ENCODE data around the gene USP6.
"Not testable (repeated sequence)": the region's sequence is repeated elsewhere in the genome, so short reads cannot be mapped to it uniquely, and the experiment has no call there.

USP6 gene

GRCh38 chr17:5128905-5129535 lies 13.2 kb downstream of the USP6 start:
- no peak for DNase-seq
- no peaks in the 10 kb centered on the region for H3K4me1 ChIP-seq (ENCODE audit: control insufficient read depth, insufficient read depth, low read length, poor library complexity, severe bottlenecking)
- no peak overlapping the region for H3K4me3 ChIP-seq (ENCODE audit: insufficient read depth, low read depth, low read length, poor library complexity, severe bottlenecking)
- no peaks in the 10 kb centered on the region for H3K27me3 ChIP-seq (replicated peaks; ENCODE audit: control insufficient read depth, insufficient read depth, low read length, poor library complexity, severe bottlenecking)
- no peaks in the 10 kb centered on the region for H3K36me3 ChIP-seq (ENCODE audit: control insufficient read depth, insufficient read depth, low read length)
- no peak overlapping the region for H3K27ac ChIP-seq (ENCODE audit: insufficient read depth, low read length, poor library complexity, severe bottlenecking)
- no peaks in the 10 kb centered on the region for H3K9me3 ChIP-seq (ENCODE audit: control insufficient read depth, low read length)

GRCh38 chr17:5129770-5130169 lies 13.9 kb downstream of the USP6 start:
- not testable (repeated sequence) for H3K9me3 ChIP-seq (ENCODE audit: control insufficient read depth, low read length); H3K4me3 ChIP-seq (ENCODE audit: insufficient read depth, low read depth, low read length, poor library complexity, severe bottlenecking); H3K4me1 ChIP-seq (ENCODE audit: control insufficient read depth, insufficient read depth, low read length, poor library complexity, severe bottlenecking); H3K36me3 ChIP-seq (ENCODE audit: control insufficient read depth, insufficient read depth, low read length); H3K27me3 ChIP-seq (replicated peaks; ENCODE audit: control insufficient read depth, insufficient read depth, low read length, poor library complexity, severe bottlenecking); H3K27ac ChIP-seq (ENCODE audit: insufficient read depth, low read length, poor library complexity, severe bottlenecking); DNase-seq

- H3K4me3 ChIP-seq (ENCODE audit: insufficient read depth, low read depth, low read length, poor library complexity, severe bottlenecking); H3K36me3 ChIP-seq (ENCODE audit: control insufficient read depth, insufficient read depth, low read length); DNase-seq; H3K4me1 ChIP-seq (ENCODE audit: control insufficient read depth, insufficient read depth, low read length, poor library complexity, severe bottlenecking); H3K27ac ChIP-seq (ENCODE audit: insufficient read depth, low read length, poor library complexity, severe bottlenecking); H3K27me3 ChIP-seq (replicated peaks; ENCODE audit: control insufficient read depth, insufficient read depth, low read length, poor library complexity, severe bottlenecking); H3K9me3 ChIP-seq (ENCODE audit: control insufficient read depth, low read length): not testable (repeated sequence)
Observed at GRCh38 chr17:5130261-5130660, 14.4 kb downstream of the USP6 start.

GRCh38 chr17:5130687-5131086 lies 14.9 kb downstream of the USP6 start:
- not testable (repeated sequence) for H3K9me3 ChIP-seq (ENCODE audit: control insufficient read depth, low read length); H3K4me3 ChIP-seq (ENCODE audit: insufficient read depth, low read depth, low read length, poor library complexity, severe bottlenecking); DNase-seq; H3K4me1 ChIP-seq (ENCODE audit: control insufficient read depth, insufficient read depth, low read length, poor library complexity, severe bottlenecking); H3K36me3 ChIP-seq (ENCODE audit: control insufficient read depth, insufficient read depth, low read length); H3K27ac ChIP-seq (ENCODE audit: insufficient read depth, low read length, poor library complexity, severe bottlenecking); H3K27me3 ChIP-seq (replicated peaks; ENCODE audit: control insufficient read depth, insufficient read depth, low read length, poor library complexity, severe bottlenecking)

- Histone ChIP-seq H3K9me3 (ENCODE audit: control insufficient read depth, low read length) (no peaks in the 10 kb centered on the region), H3K36me3 (ENCODE audit: control insufficient read depth, insufficient read depth, low read length) (no peaks in the 10 kb centered on the region), H3K27ac (ENCODE audit: insufficient read depth, low read length, poor library complexity, severe bottlenecking) (no peak overlapping the region), H3K4me3 (ENCODE audit: insufficient read depth, low read depth, low read length, poor library complexity, severe bottlenecking) (no peak overlapping the region), H3K4me1 (ENCODE audit: control insufficient read depth, insufficient read depth, low read length, poor library complexity, severe bottlenecking) (no peaks in the 10 kb centered on the region), H3K27me3 (replicated peaks; ENCODE audit: control insufficient read depth, insufficient read depth, low read length, poor library complexity, severe bottlenecking) (no peaks in the 10 kb centered on the region)
- no peak for DNase-seq
Observed at GRCh38 chr17:5131146-5131715, 15.4 kb downstream of the USP6 start.

- H3K9me3 ChIP-seq (ENCODE audit: control insufficient read depth, low read length); H3K27ac ChIP-seq (ENCODE audit: insufficient read depth, low read length, poor library complexity, severe bottlenecking); H3K4me3 ChIP-seq (ENCODE audit: insufficient read depth, low read depth, low read length, poor library complexity, severe bottlenecking); H3K27me3 ChIP-seq (replicated peaks; ENCODE audit: control insufficient read depth, insufficient read depth, low read length, poor library complexity, severe bottlenecking); H3K4me1 ChIP-seq (ENCODE audit: control insufficient read depth, insufficient read depth, low read length, poor library complexity, severe bottlenecking); H3K36me3 ChIP-seq (ENCODE audit: control insufficient read depth, insufficient read depth, low read length); DNase-seq: not testable (repeated sequence)
Observed at GRCh38 chr17:5131799-5132502, 16.1 kb downstream of the USP6 start.

- H3K4me3 ChIP-seq (ENCODE audit: insufficient read depth, low read depth, low read length, poor library complexity, severe bottlenecking); H3K9me3 ChIP-seq (ENCODE audit: control insufficient read depth, low read length); H3K4me1 ChIP-seq (ENCODE audit: control insufficient read depth, insufficient read depth, low read length, poor library complexity, severe bottlenecking); H3K36me3 ChIP-seq (ENCODE audit: control insufficient read depth, insufficient read depth, low read length); H3K27me3 ChIP-seq (replicated peaks; ENCODE audit: control insufficient read depth, insufficient read depth, low read length, poor library complexity, severe bottlenecking); DNase-seq; H3K27ac ChIP-seq (ENCODE audit: insufficient read depth, low read length, poor library complexity, severe bottlenecking): not testable (repeated sequence)
Observed at GRCh38 chr17:5132503-5133225, 16.8 kb downstream of the USP6 start.

GRCh38 chr17:5133311-5133710 lies 17.5 kb downstream of the USP6 start:
- H3K9me3 ChIP-seq (ENCODE audit: control insufficient read depth, low read length), result no peaks in the 10 kb centered on the region
- no peaks in the 10 kb centered on the region for H3K4me1 ChIP-seq (ENCODE audit: control insufficient read depth, insufficient read depth, low read length, poor library complexity, severe bottlenecking)
- no peak for DNase-seq
- no peak overlapping the region for H3K4me3 ChIP-seq (ENCODE audit: insufficient read depth, low read depth, low read length, poor library complexity, severe bottlenecking)
- H3K27ac ChIP-seq (ENCODE audit: insufficient read depth, low read length, poor library complexity, severe bottlenecking), result no peak overlapping the region
- no peaks in the 10 kb centered on the region for H3K27me3 ChIP-seq (replicated peaks; ENCODE audit: control insufficient read depth, insufficient read depth, low read length, poor library complexity, severe bottlenecking)
- no peaks in the 10 kb centered on the region for H3K36me3 ChIP-seq (ENCODE audit: control insufficient read depth, insufficient read depth, low read length)

GRCh38 chr17:5133961-5134360 lies 18.1 kb downstream of the USP6 start:
- not testable (repeated sequence) for H3K4me1 ChIP-seq (ENCODE audit: control insufficient read depth, insufficient read depth, low read length, poor library complexity, severe bottlenecking); DNase-seq; H3K27me3 ChIP-seq (replicated peaks; ENCODE audit: control insufficient read depth, insufficient read depth, low read length, poor library complexity, severe bottlenecking); H3K9me3 ChIP-seq (ENCODE audit: control insufficient read depth, low read length); H3K4me3 ChIP-seq (ENCODE audit: insufficient read depth, low read depth, low read length, poor library complexity, severe bottlenecking); H3K36me3 ChIP-seq (ENCODE audit: control insufficient read depth, insufficient read depth, low read length); H3K27ac ChIP-seq (ENCODE audit: insufficient read depth, low read length, poor library complexity, severe bottlenecking)

GRCh38 chr17:5134571-5134970 lies 18.7 kb downstream of the USP6 start:
- H3K4me1 ChIP-seq (ENCODE audit: control insufficient read depth, insufficient read depth, low read length, poor library complexity, severe bottlenecking); H3K4me3 ChIP-seq (ENCODE audit: insufficient read depth, low read depth, low read length, poor library complexity, severe bottlenecking); H3K27me3 ChIP-seq (replicated peaks; ENCODE audit: control insufficient read depth, insufficient read depth, low read length, poor library complexity, severe bottlenecking): not testable (repeated sequence)

More at GRCh38 chr17:5134571-5134970, 18.7 kb downstream of the USP6 start:
- H3K9me3 ChIP-seq (ENCODE audit: control insufficient read depth, low read length); H3K27ac ChIP-seq (ENCODE audit: insufficient read depth, low read length, poor library complexity, severe bottlenecking); DNase-seq; H3K36me3 ChIP-seq (ENCODE audit: control insufficient read depth, insufficient read depth, low read length): not testable (repeated sequence)
